IMR-90 (cell line): ENCODE measurements around the gene NTF3.

Experiments
- MAFK ChIP-seq: IDR thresholded peaks from 2 replicates; pipeline ENCODE4 v1.6.1; 2012; ENCODE audit warnings: low read depth, low read length, improper control_type of control experiment
- MXI1 ChIP-seq: IDR thresholded peaks from 2 replicates; pipeline ENCODE4 v1.6.1; 2012; ENCODE audit warnings: low read depth, mild to moderate bottlenecking, low read length, moderate library complexity, borderline replicate concordance
- NFE2L2 ChIP-seq: fragments of 150-350 bp; IDR thresholded peaks from 2 replicates; pipeline ENCODE4 v1.6.1; 2016; ENCODE audit warnings: low read depth, mild to moderate bottlenecking, low read length
- POLR2A ChIP-seq: IDR thresholded peaks from 2 replicates; pipeline ENCODE4 v1.6.1; 2012; ENCODE audit warnings: mild to moderate bottlenecking, low read depth, low read length
- RAD21 ChIP-seq: IDR thresholded peaks from 2 replicates; pipeline ENCODE4 v1.6.1; 2012; ENCODE audit warnings: low read length, improper control_type of control experiment
- RFX5 ChIP-seq: IDR thresholded peaks from 2 replicates; pipeline ENCODE4 v1.8.0; 2012; ENCODE audit warnings: low read depth, mild to moderate bottlenecking, low read length, moderate library complexity
- SMC3 ChIP-seq: fragments of 150-350 bp; IDR thresholded peaks from 2 replicates; pipeline ENCODE4 v1.6.1; 2016; ENCODE audit warnings: low read depth, mild to moderate bottlenecking, antibody characterized with exemption, low read length, moderate library complexity
- TF ChIP-seq, protein P1 (sequence below): conservative IDR thresholded peaks from 2 replicates; pipeline ENCODE4 v1.5.1; 2012; ENCODE audit warnings: mild to moderate bottlenecking, low read depth, low read length, improper control_type of control experiment
- TF ChIP-seq, protein P2 (sequence below): fragments of 150-350 bp; IDR thresholded peaks from 2 replicates; pipeline ENCODE4 v1.6.1; 2017; ENCODE audit warnings: mild to moderate bottlenecking, antibody characterized with exemption, low read length, low read depth

DNA sequence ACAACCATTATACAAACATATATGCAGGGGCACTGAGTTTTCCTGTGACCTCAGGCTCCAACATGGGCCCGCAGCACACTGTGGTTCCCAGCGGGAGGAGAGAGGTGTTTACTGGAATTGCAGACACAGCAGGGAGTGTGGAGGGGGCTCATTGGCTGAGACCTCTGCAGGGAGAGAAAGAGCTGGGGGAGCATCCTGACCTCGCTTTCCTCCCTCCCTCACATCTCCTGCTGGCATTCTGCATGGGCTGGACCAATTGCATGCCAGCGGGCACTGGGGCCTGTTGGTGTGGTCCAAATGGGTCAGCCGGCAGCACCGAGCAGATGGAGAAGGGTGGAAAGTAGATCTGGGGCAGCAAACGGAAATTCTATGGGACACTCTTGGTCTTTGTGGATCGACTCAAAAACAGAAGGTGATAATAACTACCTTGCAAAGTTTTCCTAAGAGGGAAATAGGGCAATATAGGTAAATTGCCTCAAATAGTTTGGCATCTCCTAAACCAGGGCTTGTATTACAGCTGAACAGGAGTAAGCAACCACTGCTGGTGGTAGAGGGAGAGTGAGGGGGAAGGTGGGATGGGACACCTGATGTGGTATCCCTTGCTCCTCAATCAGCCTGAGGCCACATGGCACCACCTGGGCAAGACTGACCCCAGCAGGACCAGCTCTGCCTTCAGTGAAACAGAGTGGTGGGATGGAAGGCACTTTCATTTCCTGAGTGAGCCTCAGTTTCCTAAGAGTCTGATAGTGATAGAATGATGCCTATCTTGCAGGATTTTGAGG is 86.9 kb downstream of the NTF3 start:
- no peak for TF ChIP-seq POLR2A
- TF ChIP-seq, protein P1, sequence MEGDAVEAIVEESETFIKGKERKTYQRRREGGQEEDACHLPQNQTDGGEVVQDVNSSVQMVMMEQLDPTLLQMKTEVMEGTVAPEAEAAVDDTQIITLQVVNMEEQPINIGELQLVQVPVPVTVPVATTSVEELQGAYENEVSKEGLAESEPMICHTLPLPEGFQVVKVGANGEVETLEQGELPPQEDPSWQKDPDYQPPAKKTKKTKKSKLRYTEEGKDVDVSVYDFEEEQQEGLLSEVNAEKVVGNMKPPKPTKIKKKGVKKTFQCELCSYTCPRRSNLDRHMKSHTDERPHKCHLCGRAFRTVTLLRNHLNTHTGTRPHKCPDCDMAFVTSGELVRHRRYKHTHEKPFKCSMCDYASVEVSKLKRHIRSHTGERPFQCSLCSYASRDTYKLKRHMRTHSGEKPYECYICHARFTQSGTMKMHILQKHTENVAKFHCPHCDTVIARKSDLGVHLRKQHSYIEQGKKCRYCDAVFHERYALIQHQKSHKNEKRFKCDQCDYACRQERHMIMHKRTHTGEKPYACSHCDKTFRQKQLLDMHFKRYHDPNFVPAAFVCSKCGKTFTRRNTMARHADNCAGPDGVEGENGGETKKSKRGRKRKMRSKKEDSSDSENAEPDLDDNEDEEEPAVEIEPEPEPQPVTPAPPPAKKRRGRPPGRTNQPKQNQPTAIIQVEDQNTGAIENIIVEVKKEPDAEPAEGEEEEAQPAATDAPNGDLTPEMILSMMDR, result no peak
- TF ChIP-seq MXI1, result no peak
- TF ChIP-seq RAD21, result no peak
- TF ChIP-seq, protein P2, sequence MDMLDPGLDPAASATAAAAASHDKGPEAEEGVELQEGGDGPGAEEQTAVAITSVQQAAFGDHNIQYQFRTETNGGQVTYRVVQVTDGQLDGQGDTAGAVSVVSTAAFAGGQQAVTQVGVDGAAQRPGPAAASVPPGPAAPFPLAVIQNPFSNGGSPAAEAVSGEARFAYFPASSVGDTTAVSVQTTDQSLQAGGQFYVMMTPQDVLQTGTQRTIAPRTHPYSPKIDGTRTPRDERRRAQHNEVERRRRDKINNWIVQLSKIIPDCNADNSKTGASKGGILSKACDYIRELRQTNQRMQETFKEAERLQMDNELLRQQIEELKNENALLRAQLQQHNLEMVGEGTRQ, result no peak
- no peak for TF ChIP-seq SMC3
- no peak for TF ChIP-seq MAFK
- TF ChIP-seq NFE2L2, result no peak
- no peak for TF ChIP-seq RFX5
